Posterior vena cava (tissue), 2 donors: Measurements from ENCODE around the gene KCNMA1. TPM values are rescaled to one million over a fixed set of nuclear protein-coding genes. Genes with fewer than 3 reads are reported as not detected.
A peak's percentile ranks its signal among the peaks of the same experiment; 100 is the strongest.
"Not testable (repeated sequence)": the region's sequence is repeated elsewhere in the genome, so short reads cannot be mapped to it uniquely, and the experiment has no call there.

Experiments
- DNase-seq: peaks from one replicate; pipeline ENCODE4 v3.0.0-alpha.2; 2020; ENCODE audit warnings: low spot score
- intact Hi-C, 2 donors: fragments of 100-400 bp; cut with DNase I; formaldehyde crosslinking; loops; one replicate each; pipeline versions ENCODE4 v1.14.1 to v1.14.2; 2022 to 2023
- total RNA-seq, 2 donors: library from RNA; stranded (reverse); fragmentation: NEBNext Ultra II Directional; extraction: Animal tissue kit (Norgen Biotek cat#: 25700); gene quantifications; one replicate each; pipeline ENCODE4 v1.2.1, GENCODE V29; 2021
- donor health status: DM: yes; HTN: yes; CAD: no.
- donor health status: DM: yes; HTN: yes; CAD: no.

The KCNMA1 gene
- total RNA-seq, 2 donors from 2014 or later = 99.7 to 117 TPM

GRCh38 chr10:77597560-77597959 is 40.0 kb downstream of the KCNMA1 start:
- intact Hi-C loops = loop anchor here in 1 of 2 donors (5.0 kb wide), 1 partner anchor 35 kb away; no protein-coding TSS in a partner anchor
- DNase-seq = no peak

- no peak for DNase-seq
- intact Hi-C loops = loop anchor here in 1 of 2 donors (2.0 kb wide), 1 partner anchor 56 kb away; no protein-coding TSS in a partner anchor
Observed at GRCh38 chr10:77594471-77594783, 43.2 kb downstream of the KCNMA1 start.

GRCh38 chr10:77593771-77594470 is 43.7 kb downstream of the KCNMA1 start:
- intact Hi-C loops = loop anchor here in 1 of 2 donors (2.0 kb wide), 1 partner anchor 57 kb away; no protein-coding TSS in a partner anchor
- DNase-seq = no peak

- intact Hi-C loops = no loop called here
- DNase-seq = peak; percentile 87
Observed at GRCh38 chr10:77592946-77593636, 44.5 kb downstream of the KCNMA1 start.

GRCh38 chr10:77592510-77592909 is 45.1 kb downstream of the KCNMA1 start:
- intact Hi-C loops = no loop called here
- no peak for DNase-seq

- intact Hi-C loops = no loop called here
- DNase-seq = no peak
Observed at GRCh38 chr10:77591238-77591880, 46.2 kb downstream of the KCNMA1 start.

GRCh38 chr10:77590344-77591237 is 47.0 kb downstream of the KCNMA1 start:
- intact Hi-C loops = no loop called here
- no peak for DNase-seq

GRCh38 chr10:77589703-77590102 is 47.9 kb downstream of the KCNMA1 start:
- intact Hi-C loops, DNase-seq: not testable (repeated sequence)

GRCh38 chr10:77588886-77589285 is 48.7 kb downstream of the KCNMA1 start:
- intact Hi-C loops = no loop called here
- no peak for DNase-seq

- intact Hi-C loops = no loop called here
- DNase-seq = no peak
Observed at GRCh38 chr10:77587416-77587790, 50.2 kb downstream of the KCNMA1 start.

- DNase-seq = no peak
- intact Hi-C loops = no loop called here
Observed at GRCh38 chr10:77586719-77587415, 50.7 kb downstream of the KCNMA1 start.

GRCh38 chr10:77584938-77585337 is 52.7 kb downstream of the KCNMA1 start:
- intact Hi-C loops = no loop called here
- no peak for DNase-seq

- intact Hi-C loops = no loop called here
- no peak for DNase-seq
Observed at GRCh38 chr10:77583527-77583926, 54.1 kb downstream of the KCNMA1 start.

- peak; percentile 74 for DNase-seq
- intact Hi-C loops = no loop called here
Observed at GRCh38 chr10:77582710-77583115, 54.9 kb downstream of the KCNMA1 start.

GRCh38 chr10:77581738-77582137 is 55.9 kb downstream of the KCNMA1 start:
- no peak for DNase-seq
- intact Hi-C loops = no loop called here

- intact Hi-C loops = no loop called here
- no peak for DNase-seq
Observed at GRCh38 chr10:77580482-77580881, 57.1 kb downstream of the KCNMA1 start.

- DNase-seq = no peak
- intact Hi-C loops = no loop called here
Observed at GRCh38 chr10:77578583-77579227, 58.9 kb downstream of the KCNMA1 start.

GRCh38 chr10:77577666-77578229 is 59.9 kb downstream of the KCNMA1 start:
- no peak for DNase-seq
- intact Hi-C loops = no loop called here
